ENCODE results near the gene SCYGR2. TPM values are rescaled to one million over a fixed set of nuclear protein-coding genes. Genes with fewer than 3 reads are reported as not detected.

Gene SCYGR2
- total RNA-seq, 1 donor from 2014 or later, result not detected

DNA sequence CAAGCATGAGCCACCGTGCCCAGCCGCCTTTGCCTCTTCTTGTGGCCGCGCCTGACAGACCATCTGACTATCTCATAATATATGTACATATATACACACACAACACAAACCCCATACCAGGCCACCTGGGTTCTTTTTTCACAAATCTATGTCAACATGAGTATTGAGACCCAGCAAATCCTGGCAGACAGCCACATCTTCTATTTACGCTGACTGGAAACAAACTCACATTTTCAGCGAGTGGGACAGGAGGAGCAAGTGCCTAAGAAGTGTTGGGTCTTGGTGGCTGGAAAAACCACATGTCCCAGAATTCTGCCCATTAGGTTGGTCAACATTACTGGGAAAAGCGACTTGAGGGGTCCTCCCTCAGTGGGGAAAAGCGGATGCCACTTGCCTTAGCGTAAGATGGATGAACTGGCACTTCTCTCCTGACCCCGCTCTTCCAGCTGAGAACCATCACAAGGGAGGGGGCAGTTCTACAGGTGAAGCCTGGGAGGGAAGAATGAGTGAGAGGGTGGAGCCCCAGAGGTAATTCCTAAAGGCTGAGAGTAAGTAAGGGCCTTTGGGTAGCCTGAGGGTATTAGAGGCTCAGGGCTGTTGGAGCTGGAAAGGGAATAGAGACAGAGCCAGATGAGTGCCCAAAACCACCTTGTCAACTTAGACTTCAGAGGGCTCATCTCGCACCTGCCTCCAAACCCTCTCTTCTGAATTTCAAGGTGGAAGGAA, 14.0 kb downstream of the SCYGR2 start:
- Histone ChIP-seq H3K4me3 (ENCODE audit: low read depth, low read length) (no peak overlapping the region), H3K36me3 (ENCODE audit: control insufficient read depth, insufficient read depth, low read length) (no peaks in the 10 kb centered on the region), H3K27me3 (ENCODE audit: control insufficient read depth, insufficient read depth, low read length) (no peaks in the 10 kb centered on the region)
- no peak for DNase-seq (ENCODE audit: low read depth)
- TF ChIP-seq, protein P1, sequence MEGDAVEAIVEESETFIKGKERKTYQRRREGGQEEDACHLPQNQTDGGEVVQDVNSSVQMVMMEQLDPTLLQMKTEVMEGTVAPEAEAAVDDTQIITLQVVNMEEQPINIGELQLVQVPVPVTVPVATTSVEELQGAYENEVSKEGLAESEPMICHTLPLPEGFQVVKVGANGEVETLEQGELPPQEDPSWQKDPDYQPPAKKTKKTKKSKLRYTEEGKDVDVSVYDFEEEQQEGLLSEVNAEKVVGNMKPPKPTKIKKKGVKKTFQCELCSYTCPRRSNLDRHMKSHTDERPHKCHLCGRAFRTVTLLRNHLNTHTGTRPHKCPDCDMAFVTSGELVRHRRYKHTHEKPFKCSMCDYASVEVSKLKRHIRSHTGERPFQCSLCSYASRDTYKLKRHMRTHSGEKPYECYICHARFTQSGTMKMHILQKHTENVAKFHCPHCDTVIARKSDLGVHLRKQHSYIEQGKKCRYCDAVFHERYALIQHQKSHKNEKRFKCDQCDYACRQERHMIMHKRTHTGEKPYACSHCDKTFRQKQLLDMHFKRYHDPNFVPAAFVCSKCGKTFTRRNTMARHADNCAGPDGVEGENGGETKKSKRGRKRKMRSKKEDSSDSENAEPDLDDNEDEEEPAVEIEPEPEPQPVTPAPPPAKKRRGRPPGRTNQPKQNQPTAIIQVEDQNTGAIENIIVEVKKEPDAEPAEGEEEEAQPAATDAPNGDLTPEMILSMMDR (IDR thresholded peaks at IDR 0.05; ENCODE audit: insufficient read depth, low read length, poor library complexity, severe bottlenecking), result no peak

DNA sequence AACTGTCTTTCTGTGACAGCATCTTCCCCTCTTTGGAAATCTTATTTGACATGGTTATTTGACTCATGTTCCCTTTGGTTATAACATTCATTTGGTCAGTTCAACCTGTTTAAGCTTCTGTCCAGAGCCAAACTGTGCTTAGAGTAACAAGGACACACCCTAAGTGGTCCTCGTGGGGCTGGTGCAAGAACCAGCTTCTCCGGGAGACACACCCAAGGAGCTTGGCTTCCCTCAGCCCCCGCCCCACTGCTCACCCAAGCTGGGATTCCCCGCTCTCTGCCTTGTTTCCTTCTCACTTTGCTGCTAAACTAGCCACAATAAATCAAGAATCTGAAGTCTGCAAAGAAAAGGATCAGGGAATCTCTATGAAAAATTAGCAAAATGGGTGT, 14.6 kb downstream of the SCYGR2 start:
- no peak for DNase-seq (ENCODE audit: low read depth)
- Histone ChIP-seq H3K4me3 (ENCODE audit: low read depth, low read length) (no peak overlapping the region), H3K36me3 (ENCODE audit: control insufficient read depth, insufficient read depth, low read length) (no peaks in the 10 kb centered on the region), H3K27me3 (ENCODE audit: control insufficient read depth, insufficient read depth, low read length) (no peaks in the 10 kb centered on the region)
- TF ChIP-seq, protein P1 (IDR thresholded peaks at IDR 0.05; ENCODE audit: insufficient read depth, low read length, poor library complexity, severe bottlenecking), result no peak

DNA sequence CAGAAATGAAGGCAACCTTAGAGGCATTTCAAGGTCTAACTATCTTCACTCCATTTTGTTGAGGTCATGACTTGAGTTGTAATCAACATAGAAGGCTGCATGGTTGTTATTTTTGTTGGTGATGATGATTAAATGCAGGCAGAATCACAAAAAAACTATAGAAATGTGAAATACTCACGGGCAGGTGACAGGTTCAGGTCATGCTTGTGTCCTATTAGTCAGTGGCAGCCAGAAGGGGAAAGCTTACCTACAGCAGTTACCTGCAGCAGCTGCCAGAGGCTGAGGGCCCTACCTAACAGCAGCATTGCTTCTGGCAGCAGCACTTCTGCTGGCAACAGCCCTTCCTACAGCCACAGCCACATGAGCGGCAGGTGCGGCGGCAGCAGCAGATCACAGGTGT, 15.6 kb downstream of the SCYGR2 start:
- H3K36me3 ChIP-seq (ENCODE audit: control insufficient read depth, insufficient read depth, low read length), result no peaks in the 10 kb centered on the region
- no peaks in the 10 kb centered on the region for H3K27me3 ChIP-seq (ENCODE audit: control insufficient read depth, insufficient read depth, low read length)
- H3K4me3 ChIP-seq (ENCODE audit: low read depth, low read length), result no peak overlapping the region
- DNase-seq (ENCODE audit: low read depth), result no peak
- TF ChIP-seq, protein P1 (IDR thresholded peaks at IDR 0.05; ENCODE audit: insufficient read depth, low read length, poor library complexity, severe bottlenecking), result no peak

DNA sequence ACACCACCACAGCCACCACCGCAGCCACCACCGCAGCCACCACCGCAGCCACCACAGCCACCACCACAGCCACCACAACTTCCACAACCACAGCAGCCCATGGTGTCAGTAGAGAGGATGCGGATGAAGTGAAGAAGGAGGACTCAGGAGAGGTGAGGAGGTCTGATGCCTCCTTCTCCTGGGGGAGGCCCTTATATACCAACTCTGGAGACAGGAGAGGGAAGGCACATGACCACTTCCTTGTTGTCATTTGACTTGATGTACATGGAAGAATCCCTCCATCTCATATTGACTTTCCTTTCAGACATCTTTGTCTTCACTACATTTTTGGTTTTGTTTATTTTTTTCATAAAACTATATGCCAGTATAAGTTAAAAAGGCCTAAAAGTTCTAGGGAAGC, 16.0 kb downstream of the SCYGR2 start, which contains the start of gene SCYGR3:
Gene SCYGR3, minus strand, starts transcription at position 101 of the 400 bp plus-strand sequence. Its CDS starts 0 bp downstream, at position 101.
- no peak for DNase-seq (ENCODE audit: low read depth)
- Histone ChIP-seq H3K36me3 (ENCODE audit: control insufficient read depth, insufficient read depth, low read length) (no peaks in the 10 kb centered on the region), H3K27me3 (ENCODE audit: control insufficient read depth, insufficient read depth, low read length) (no peaks in the 10 kb centered on the region), H3K4me3 (ENCODE audit: low read depth, low read length) (no peak within 1 kb of the TSS)
- TF ChIP-seq, protein P1 (IDR thresholded peaks at IDR 0.05; ENCODE audit: insufficient read depth, low read length, poor library complexity, severe bottlenecking), result no peak

DNA sequence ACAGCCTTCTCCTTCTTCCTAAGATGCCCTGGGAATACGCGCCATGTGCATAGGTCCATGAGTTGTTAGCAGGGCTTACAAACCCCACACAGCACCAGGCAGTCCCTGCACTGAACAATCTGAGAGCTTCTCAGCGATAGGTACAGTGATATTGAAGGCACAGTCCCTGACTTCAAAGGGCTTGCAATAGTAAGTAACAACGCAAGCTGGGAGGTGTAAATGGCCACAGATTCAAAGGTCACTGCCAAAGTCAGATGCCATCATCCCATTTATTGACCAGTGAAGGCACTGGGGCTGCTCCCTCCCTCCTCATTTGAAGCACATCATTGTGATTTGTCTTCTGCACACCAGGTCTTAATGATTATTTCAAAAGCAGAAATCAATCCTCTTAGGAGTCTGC, 16.5 kb downstream of the SCYGR2 start:
- TF ChIP-seq, protein P1 (IDR thresholded peaks at IDR 0.05; ENCODE audit: insufficient read depth, low read length, poor library complexity, severe bottlenecking), result no peak
- Histone ChIP-seq H3K4me3 (ENCODE audit: low read depth, low read length) (no peak overlapping the region), H3K36me3 (ENCODE audit: control insufficient read depth, insufficient read depth, low read length) (no peaks in the 10 kb centered on the region), H3K27me3 (ENCODE audit: control insufficient read depth, insufficient read depth, low read length) (no peaks in the 10 kb centered on the region)
- DNase-seq (ENCODE audit: low read depth), result no peak

DNA sequence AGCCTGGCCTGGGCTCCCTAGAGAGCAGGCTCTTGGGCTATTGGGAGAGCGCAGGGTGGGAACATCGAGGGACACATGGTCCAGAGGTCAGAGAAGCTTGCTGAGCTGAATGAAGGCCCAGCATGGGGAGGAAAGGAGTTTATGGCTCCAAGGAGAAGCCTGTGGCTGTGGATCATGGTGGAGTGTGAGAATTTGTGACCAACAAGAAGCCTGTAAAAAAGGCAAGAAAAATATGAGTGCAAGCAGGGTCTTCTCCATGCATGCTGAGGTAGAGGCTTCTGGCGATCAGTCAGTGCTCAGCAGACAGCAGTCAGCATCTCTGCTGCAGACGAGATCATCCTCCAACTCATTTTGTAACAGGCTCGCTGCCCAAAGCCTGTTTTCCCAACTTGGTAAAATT, 17.2 kb downstream of the SCYGR2 start:
- TF ChIP-seq, protein P1 (IDR thresholded peaks at IDR 0.05; ENCODE audit: insufficient read depth, low read length, poor library complexity, severe bottlenecking), result no peak
- DNase-seq (ENCODE audit: low read depth), result no peak
- H3K36me3 ChIP-seq (ENCODE audit: control insufficient read depth, insufficient read depth, low read length), result no peaks in the 10 kb centered on the region
- no peaks in the 10 kb centered on the region for H3K27me3 ChIP-seq (ENCODE audit: control insufficient read depth, insufficient read depth, low read length)
- H3K4me3 ChIP-seq (ENCODE audit: low read depth, low read length), result no peak overlapping the region

All from kidney epithelial cell (primary cell).